Brain pericyte (primary cell): Measurements from ENCODE around the gene DENND5B.

Experiments used
- DNase-seq: peaks from one replicate; pipeline ENCODE4 v3.0.0-alpha.2; 2012; ENCODE audit warnings: low read depth, low spot score

The DENND5B gene

DNA sequence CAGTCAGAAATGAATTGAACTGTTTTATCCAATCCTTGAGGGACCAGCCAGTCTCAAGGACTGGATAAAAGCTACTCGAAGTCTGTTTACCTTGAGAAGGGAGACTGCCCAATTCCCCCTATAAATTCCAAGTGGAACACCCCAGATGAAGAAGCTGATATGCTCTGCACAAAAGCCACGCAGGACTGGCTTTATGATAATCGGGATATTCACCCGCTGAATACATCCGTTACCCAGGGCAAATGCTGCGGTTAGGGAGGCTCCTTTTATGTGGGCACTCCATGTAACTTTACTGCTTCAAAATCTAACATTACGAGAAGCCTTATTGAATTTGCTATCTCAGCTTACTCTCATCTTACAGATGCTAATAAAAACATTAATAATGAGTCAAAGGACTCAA is 119.1 kb downstream of the DENND5B start:
- no peak for DNase-seq

- DNase-seq: no peak
These were observed 119.9 kb downstream of the DENND5B start for GRCh38 chr12:31471051-31471450.

- no peak for DNase-seq
These were observed 120.5 kb downstream of the DENND5B start for GRCh38 chr12:31470459-31470858.

GRCh38 chr12:31466768-31467167 is 124.2 kb downstream of the DENND5B start:
- no peak for DNase-seq

DNA sequence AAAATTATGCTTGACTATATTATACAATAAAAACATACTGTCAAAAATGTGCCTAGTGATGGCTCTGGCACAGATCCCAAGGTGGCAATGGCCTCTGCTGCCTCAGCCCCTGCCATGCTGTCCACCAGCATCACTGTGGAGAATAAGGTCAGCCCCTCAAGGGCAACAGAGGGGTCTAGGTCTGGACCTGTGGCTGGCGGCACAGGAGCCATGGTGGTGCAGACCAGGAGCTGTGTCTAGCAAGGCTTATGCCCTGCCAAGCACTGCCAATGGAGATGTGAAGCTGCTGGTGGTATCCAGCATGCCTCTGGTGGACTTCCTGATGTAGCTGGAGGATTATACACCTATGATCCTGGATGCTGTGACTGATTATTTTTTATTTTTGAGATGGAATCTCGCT is 125.9 kb downstream of the DENND5B start:
- no peak for DNase-seq

DNA sequence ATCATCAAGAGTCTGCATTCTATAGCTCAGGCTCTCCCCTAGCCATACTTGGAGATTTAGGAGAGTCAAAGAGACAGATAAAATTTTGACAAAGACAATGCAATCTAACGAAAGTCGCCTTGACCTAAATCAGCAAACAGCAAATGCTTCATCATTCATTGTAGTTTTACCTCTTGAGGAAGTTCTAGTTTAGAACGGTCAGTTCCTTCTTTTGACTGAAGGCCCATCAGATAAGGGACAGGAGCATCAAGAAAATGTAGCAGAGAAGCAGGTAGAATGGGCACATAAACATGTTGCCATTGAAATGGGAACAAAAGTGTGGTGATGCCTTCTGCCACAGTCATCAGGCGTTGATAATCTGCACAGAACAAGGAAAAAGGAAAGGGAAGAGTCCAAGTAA is 130.9 kb downstream of the DENND5B start:
- DNase-seq: no peak

DNA sequence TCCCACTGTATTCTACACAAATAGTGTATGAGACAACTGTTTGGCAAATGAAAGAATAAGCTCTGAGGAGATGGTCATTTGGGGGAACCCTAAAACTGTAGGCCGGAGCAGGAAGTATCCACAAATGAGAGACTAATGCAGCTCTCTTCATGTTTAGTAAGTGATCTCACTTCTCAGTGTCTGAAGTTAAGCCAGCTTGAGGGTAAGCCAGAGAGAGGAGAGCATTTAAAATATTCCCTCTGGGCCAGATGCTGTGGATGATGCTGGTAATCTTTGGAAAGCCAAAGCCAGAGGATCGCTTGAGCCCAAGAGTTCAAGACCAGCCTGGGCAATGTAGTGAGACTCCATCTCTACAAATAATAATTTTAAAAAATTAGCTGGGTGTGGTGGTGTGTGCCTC is 134.4 kb downstream of the DENND5B start:
- no peak for DNase-seq

DNA sequence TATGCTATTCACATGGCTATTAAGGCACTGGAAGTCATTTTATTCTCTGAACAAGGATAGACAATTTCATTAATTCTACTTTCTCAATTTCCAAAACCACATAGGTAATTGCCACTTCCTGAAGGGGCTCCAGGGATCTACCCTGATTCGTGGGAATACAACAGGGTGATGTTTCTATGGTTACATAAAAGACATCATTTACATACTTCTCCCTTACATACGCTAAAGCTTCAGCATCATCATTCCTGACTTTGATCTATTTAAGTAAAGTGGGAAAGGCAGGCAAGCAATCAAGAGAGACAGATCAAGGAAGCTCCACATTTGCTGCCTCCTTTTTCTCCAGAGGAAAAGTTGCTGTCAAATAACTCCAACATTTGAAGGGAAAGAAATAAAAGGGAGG is 146.2 kb downstream of the DENND5B start:
- DNase-seq: no peak

- no peak for DNase-seq
These were observed 150.3 kb downstream of the DENND5B start for GRCh38 chr12:31440586-31440985.

DNA sequence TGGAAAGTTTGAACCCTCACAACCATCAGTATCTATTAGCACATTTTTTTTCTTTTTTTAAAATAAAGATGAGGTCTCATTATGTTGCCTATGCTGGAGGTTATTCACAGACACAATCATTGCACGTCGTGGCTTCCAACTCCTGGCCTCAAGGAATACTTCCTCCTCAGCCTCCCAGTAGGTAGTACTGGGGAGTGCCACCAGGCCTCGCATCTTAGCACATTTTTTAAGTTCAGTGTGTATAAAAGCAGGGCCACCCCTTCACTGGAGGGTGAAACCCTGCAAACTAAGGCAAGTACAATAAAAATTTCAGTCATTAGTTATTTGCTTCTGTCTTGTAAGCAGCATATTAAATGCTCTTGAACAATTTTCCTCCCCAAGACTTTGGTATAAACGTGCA is 150.8 kb downstream of the DENND5B start:
- no peak for DNase-seq

GRCh38 chr12:31431721-31432240 is 159.2 kb downstream of the DENND5B start:
- no peak for DNase-seq

DNA sequence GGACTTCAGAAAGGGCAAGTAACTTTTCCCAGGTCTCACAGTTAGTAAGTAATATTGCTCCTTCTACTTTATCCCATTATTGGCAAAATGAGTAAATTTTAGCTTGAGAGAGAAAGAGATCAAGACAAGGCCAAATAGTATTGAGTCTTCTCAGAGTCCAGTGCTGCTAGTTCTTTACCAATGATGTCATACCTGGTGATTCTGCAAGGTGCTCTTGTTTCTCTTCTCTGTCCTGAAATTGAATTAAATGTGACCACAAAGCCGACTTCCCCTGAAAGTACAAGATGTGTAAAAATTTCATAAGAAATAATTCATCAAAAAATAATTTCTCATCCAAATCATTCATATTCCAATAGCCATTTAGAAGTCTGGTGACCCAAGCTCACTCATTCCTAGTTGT is 167.5 kb downstream of the DENND5B start:
- DNase-seq: no peak

- DNase-seq: no peak
These were observed 178.6 kb downstream of the DENND5B start for GRCh38 chr12:31412292-31412801.

DNA sequence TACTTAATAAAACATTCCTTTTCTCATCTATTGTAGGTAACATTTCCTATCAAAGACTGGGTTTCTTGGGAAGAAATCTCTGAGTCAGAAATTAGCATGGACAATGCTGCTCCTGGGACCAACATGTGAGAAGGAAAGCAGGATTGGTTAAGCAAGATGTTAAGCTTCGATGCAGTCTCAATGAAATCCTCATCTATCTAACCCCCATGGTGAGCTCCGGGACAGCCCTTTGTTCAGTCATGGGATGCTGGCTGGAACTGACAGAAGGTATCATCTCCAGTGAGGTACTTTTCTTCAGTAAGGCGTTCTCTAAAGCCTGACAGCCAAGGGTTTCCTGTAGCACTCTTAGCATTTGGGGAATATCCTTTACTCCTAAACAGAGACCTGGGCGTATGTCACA is 182.2 kb downstream of the DENND5B start:
- no peak for DNase-seq

- no peak for DNase-seq
These were observed 183.4 kb downstream of the DENND5B start for GRCh38 chr12:31407562-31407961.

- DNase-seq: no peak
These were observed 184.6 kb downstream of the DENND5B start for GRCh38 chr12:31406345-31406744.

- DNase-seq: no peak
These were observed 185.9 kb downstream of the DENND5B start for GRCh38 chr12:31405021-31405420.

DNA sequence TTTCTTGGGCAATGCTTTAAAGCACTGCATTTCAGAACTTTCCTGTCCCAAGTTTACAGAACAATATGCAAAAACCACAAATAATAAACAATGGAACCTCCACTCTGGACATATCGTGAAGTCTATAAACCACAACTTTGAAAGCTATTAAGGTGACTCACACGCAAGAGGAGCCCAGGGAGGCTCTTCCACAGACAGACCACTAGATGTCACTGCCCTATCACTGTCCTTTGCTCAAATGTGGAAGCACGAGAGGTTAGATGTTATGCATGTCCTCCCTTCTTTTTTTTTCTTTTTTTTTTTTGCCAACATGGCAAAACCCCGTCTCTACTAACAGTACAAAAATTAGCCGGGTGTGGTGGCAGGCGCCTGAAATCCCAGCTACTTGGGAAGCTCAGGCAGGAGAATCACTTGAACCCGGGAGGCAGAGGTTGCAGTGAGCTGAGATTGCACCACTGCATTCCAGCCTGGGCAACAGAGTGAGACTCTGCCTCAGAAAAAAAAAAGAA is 187.8 kb downstream of the DENND5B start:
- peak; percentile 78 for DNase-seq

DNA sequence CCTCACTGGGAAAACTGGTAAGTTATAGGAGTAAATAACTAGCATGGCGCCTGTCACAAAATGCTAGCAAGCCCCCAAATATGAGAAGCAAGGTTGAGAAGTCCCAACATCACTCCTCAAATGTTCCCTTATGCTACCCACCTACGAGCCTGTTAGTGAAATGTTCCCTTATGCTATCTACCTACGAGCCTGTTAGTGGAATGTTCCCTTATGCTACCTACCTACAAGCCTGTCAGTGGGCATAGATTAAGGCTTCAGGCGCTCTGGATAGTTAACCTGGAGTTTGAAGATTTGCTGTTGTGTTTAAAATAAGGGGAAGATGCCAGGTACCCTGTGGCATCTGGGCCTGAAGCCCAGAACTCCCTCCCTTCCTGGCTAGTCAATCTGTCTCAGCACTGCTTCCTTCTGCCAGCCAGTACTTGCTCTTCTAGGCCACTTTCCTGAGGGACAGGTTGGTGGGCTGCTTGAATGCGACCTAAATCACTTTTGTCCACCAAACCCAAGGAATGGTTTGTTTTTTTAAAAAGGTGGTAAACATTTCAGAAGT is 197.9 kb downstream of the DENND5B start:
- DNase-seq: no peak

GRCh38 chr12:31390991-31391390 is 199.9 kb downstream of the DENND5B start:
- DNase-seq: no peak

DNA sequence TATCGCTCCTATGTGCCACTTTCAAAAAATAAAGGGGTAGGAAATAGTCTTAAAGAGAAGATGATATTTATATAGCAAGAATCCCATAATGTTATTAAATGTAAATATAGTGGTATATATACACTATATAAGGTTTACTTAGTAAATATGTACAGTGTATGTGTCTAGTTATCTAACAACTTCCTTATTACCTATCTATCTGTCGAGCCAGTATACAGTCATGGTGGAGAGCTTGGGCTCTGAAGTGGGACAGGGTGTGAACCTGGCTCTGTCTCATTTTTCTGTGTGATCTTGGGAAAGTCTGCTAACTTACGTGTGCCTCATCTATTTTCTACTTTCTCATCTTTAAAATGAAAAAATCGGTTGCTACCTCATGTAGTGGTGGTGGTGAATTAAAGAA is 202.2 kb downstream of the DENND5B start:
- no peak for DNase-seq

GRCh38 chr12:31387466-31387865 is 203.5 kb downstream of the DENND5B start:
- DNase-seq: no peak

GRCh38 chr12:31387011-31387410 is 203.9 kb downstream of the DENND5B start:
- no peak for DNase-seq

GRCh38 chr12:31386364-31386777 is 204.6 kb downstream of the DENND5B start:
- DNase-seq: no peak
